HepG2 (cell line): ENCODE data around the gene AMBRA1. TPM values are rescaled to one million over a fixed set of nuclear protein-coding genes. Genes with fewer than 3 reads are reported as not detected.

Source experiments
- AGO1 ChIP-seq: fragments of 200-400 bp; formaldehyde crosslinking; IDR thresholded peaks from 2 replicates; pipeline ENCODE4 v1.6.1; 2017; ENCODE audit warnings: mild to moderate bottlenecking, low read depth, low read length, moderate library complexity; ENCODE audit not compliant: poor library complexity, severe bottlenecking
- CBX2 ChIP-seq, 2 experiments: fragments of 200-600 bp in 1 of 2; sonication (generic); formaldehyde crosslinking in 1 of 2; IDR thresholded peaks; 2 replicates each; pipeline versions ENCODE4 v1.7.0 to v1.8.1; 2018 to 2022; ENCODE audit warnings: low read depth in 2 of 2, low read length in 1 of 2, mild to moderate bottlenecking in 1 of 2, missing genetic modification reagents in 1 of 2
- CREBL2 ChIP-seq: sonication (generic); formaldehyde crosslinking; IDR thresholded peaks from 2 replicates; pipeline ENCODE4 v1.8.1; 2023; ENCODE audit warnings: missing genetic modification reagents, mild to moderate bottlenecking, borderline replicate concordance
- CTCF ChIP-seq: sonication (generic); formaldehyde crosslinking; IDR thresholded peaks from 2 replicates; pipeline ENCODE4 v1.5.0; 2020; ENCODE audit warnings: mild to moderate bottlenecking, missing genetic modification reagents, moderate library complexity
- DR1 ChIP-seq: sonication (generic); formaldehyde crosslinking; IDR thresholded peaks from 2 replicates; pipeline ENCODE4 v1.8.0; 2021; ENCODE audit warnings: mild to moderate bottlenecking, missing genetic modification reagents, inconsistent platforms
- FOXK2 ChIP-seq: fragments of 450-650 bp; IDR thresholded peaks from 2 replicates; pipeline ENCODE4 v1.6.1; 2016
- FOXO4 ChIP-seq: sonication (generic); formaldehyde crosslinking; conservative IDR thresholded peaks from 2 replicates; pipeline ENCODE4 v1.8.1; 2023; ENCODE audit warnings: missing genetic modification reagents
- HOXD1 ChIP-seq: sonication (generic); formaldehyde crosslinking; IDR thresholded peaks from 2 replicates; pipeline ENCODE4 v1.5.0; 2020; ENCODE audit warnings: missing genetic modification reagents
- IRF2 ChIP-seq: IDR thresholded peaks from 2 replicates; pipeline ENCODE4 v1.6.1; 2018; ENCODE audit warnings: missing genetic modification reagents, missing compliant biosample characterization
- MAZ ChIP-seq, 2 experiments: sonication (generic) in 1 of 2; formaldehyde crosslinking in 1 of 2; IDR thresholded peaks; 2 replicates each; pipeline versions ENCODE4 v1.5.0 to v1.6.1; 2012 to 2020; ENCODE audit warnings: low read depth in 2 of 2, mild to moderate bottlenecking in 2 of 2, borderline replicate concordance in 1 of 2, improper control_type of control experiment in 1 of 2, low read length in 1 of 2, missing genetic modification reagents in 1 of 2, moderate library complexity in 1 of 2
- NR0B2 ChIP-seq: sonication (generic); formaldehyde crosslinking; IDR thresholded peaks from 2 replicates; pipeline ENCODE4 v1.4.0; 2020; ENCODE audit warnings: mild to moderate bottlenecking, missing genetic modification reagents
- RFXAP ChIP-seq: sonication (generic); formaldehyde crosslinking; IDR thresholded peaks from 2 replicates; pipeline ENCODE4 v1.4.0; 2020; ENCODE audit warnings: missing genetic modification reagents, borderline replicate concordance
- SP140L ChIP-seq: sonication (generic); formaldehyde crosslinking; IDR thresholded peaks from 2 replicates; pipeline ENCODE4 v1.4.0; 2020; ENCODE audit warnings: missing genetic modification reagents, borderline replicate concordance
- SRSF1 ChIP-seq: fragments of 200-400 bp; formaldehyde crosslinking; optimal IDR thresholded peaks from 2 replicates; pipeline ENCODE3; 2017; ENCODE audit warnings: mild to moderate bottlenecking, low read depth, low read length, moderate library complexity
- TBL1XR1 ChIP-seq: fragments of 150-350 bp; IDR thresholded peaks from 2 replicates; pipeline ENCODE4 v1.6.1; 2014; ENCODE audit warnings: borderline replicate concordance, low read length; ENCODE audit not compliant: partially characterized antibody
- TBX3 ChIP-seq: fragments of 450-650 bp; IDR thresholded peaks from 2 replicates; pipeline ENCODE4 v1.6.1; 2017; ENCODE audit warnings: antibody characterized with exemption, mild to moderate bottlenecking, inconsistent platforms, borderline replicate concordance
- TIGD3 ChIP-seq: sonication (generic); formaldehyde crosslinking; IDR thresholded peaks from 2 replicates; pipeline ENCODE4 v1.5.1; 2020; ENCODE audit warnings: mild to moderate bottlenecking, missing genetic modification reagents, borderline replicate concordance
- TMF1 ChIP-seq: sonication (generic); formaldehyde crosslinking; IDR thresholded peaks from 2 replicates; pipeline ENCODE4 v1.8.1; 2022; ENCODE audit warnings: low read depth, missing genetic modification reagents
- YEATS2 ChIP-seq: sonication (generic); formaldehyde crosslinking; IDR thresholded peaks from 2 replicates; pipeline ENCODE4 v1.4.0; 2020; ENCODE audit warnings: missing genetic modification reagents, borderline replicate concordance
- ZFP36L2 ChIP-seq: sonication (generic); formaldehyde crosslinking; IDR thresholded peaks from 2 replicates; pipeline ENCODE4 v1.4.0; 2020; ENCODE audit warnings: missing genetic modification reagents
- ZNF207 ChIP-seq: fragments of 450-650 bp; IDR thresholded peaks from 2 replicates; pipeline ENCODE4 v1.6.1; 2016; ENCODE audit warnings: antibody characterized with exemption, borderline replicate concordance
- ZNF777 ChIP-seq: sonication (generic); formaldehyde crosslinking; IDR thresholded peaks from 2 replicates; pipeline ENCODE4 v1.4.0; 2020; ENCODE audit warnings: missing genetic modification reagents
- ZNF800 ChIP-seq: sonication (generic); formaldehyde crosslinking; IDR thresholded peaks from 2 replicates; pipeline ENCODE4 v1.4.0; 2020; ENCODE audit warnings: missing genetic modification reagents
- polyA plus RNA-seq, 8 experiments: library from polyadenylated mRNA; depleted of rRNA in 3 of 8; stranded (reverse) in 7 of 8; unstranded in 1 of 8; fragments of >200 nt; fragmentation: Illumina TruSeq in 4 of 8; extraction: Trizol in 4 of 8; gene quantifications; 2 replicates each; pipeline versions ENCODE4 v1.2.1 to v1.2.3, GENCODE V29; 2011 to 2016; ENCODE audit warnings: low read depth in 4 of 8, missing spikeins in 1 of 8, mixed read lengths in 1 of 8; ENCODE audit not compliant: insufficient read depth in 1 of 8
- total RNA-seq, 5 experiments: library from RNA; depleted of rRNA; stranded (reverse); fragments of >200 nt; fragmentation: Illumina TruSeq; extraction: Trizol; gene quantifications; 2 replicates each; pipeline ENCODE4 v1.2.3, GENCODE V29; 2016; ENCODE audit warnings: low read depth in 1 of 5

The AMBRA1 gene
- total and polyA plus RNA-seq, 2 of the 13 experiments (the other 11 are each of a cell fraction or from before 2014, with no cell fraction given) = 15.7 to 26.0 TPM

- TF ChIP-seq MAZ (IDR thresholded peaks at IDR 0.05; ENCODE audit: borderline replicate concordance, low read depth, low read length) (no peak), MAZ (CRISPR knock-in tag; IDR thresholded peaks at IDR 0.05; ENCODE audit: low read depth) (no peak), CBX2 (IDR thresholded peaks at IDR 0.05; ENCODE audit: low read depth, low read length) (no peak), CBX2 (CRISPR knock-in tag; IDR thresholded peaks at IDR 0.05; ENCODE audit: low read depth) (no peak), ZNF800 (CRISPR knock-in tag) (no peak), SP140L (CRISPR knock-in tag) (no peak), ZNF207 (no peak), CTCF (CRISPR knock-in tag) (no peak), TBX3 (peak; percentile 91), SRSF1 (no peak), ZFP36L2 (CRISPR knock-in tag) (no peak), TMF1 (no peak), IRF2 (CRISPR knock-in tag) (0 out of 2 replicates have a peak, but pooled peaks have one; percentile 21), FOXK2 (no peak), TBL1XR1 (no peak), TIGD3 (no peak), AGO1 (no peak), CREBL2 (CRISPR knock-in tag) (no peak), YEATS2 (CRISPR knock-in tag) (no peak), ZNF777 (CRISPR knock-in tag) (no peak), RFXAP (CRISPR knock-in tag) (no peak), DR1 (no peak), HOXD1 (no peak), FOXO4 (CRISPR knock-in tag) (no peak), NR0B2 (no peak)
Measured at GRCh38 chr11:46597155-46597554, 3.3 kb upstream of the AMBRA1 start (continued).
